Measurements from ENCODE around the gene SNAPC3.

SNAPC3 gene

GRCh38 chr9:15485836-15486666 lies 63.4 kb downstream of the SNAPC3 start:
- no peak for DNase-seq (ENCODE audit: extremely low spot score)
- no peak for TF ChIP-seq SUZ12 (IDR thresholded peaks at IDR 0.05)
- no peak for TF ChIP-seq FOXK2 (IDR thresholded peaks at IDR 0.05)
- TF ChIP-seq NFRKB (IDR thresholded peaks at IDR 0.05): no peak
- TF ChIP-seq TARDBP (IDR thresholded peaks at IDR 0.05): no peak
- TF ChIP-seq, protein P1, sequence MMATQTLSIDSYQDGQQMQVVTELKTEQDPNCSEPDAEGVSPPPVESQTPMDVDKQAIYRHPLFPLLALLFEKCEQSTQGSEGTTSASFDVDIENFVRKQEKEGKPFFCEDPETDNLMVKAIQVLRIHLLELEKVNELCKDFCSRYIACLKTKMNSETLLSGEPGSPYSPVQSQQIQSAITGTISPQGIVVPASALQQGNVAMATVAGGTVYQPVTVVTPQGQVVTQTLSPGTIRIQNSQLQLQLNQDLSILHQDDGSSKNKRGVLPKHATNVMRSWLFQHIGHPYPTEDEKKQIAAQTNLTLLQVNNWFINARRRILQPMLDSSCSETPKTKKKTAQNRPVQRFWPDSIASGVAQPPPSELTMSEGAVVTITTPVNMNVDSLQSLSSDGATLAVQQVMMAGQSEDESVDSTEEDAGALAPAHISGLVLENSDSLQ (IDR thresholded peaks at IDR 0.05): no peak
- TF ChIP-seq FOXM1 (IDR thresholded peaks at IDR 0.05; ENCODE audit: borderline replicate concordance): no peak
- TF ChIP-seq HDGF (IDR thresholded peaks at IDR 0.05; ENCODE audit: borderline replicate concordance): no peak
- no peak for TF ChIP-seq ARNT (IDR thresholded peaks at IDR 0.05)
- TF ChIP-seq ELF4 (IDR thresholded peaks at IDR 0.05): no peak
- TF ChIP-seq SP1 (IDR thresholded peaks at IDR 0.05): no peak
- TF ChIP-seq ZNF384 (IDR thresholded peaks at IDR 0.05): no peak
- no peak for TF ChIP-seq FOXA1 (IDR thresholded peaks at IDR 0.05)
- no peak for TF ChIP-seq BHLHE40 (IDR thresholded peaks at IDR 0.05; ENCODE audit: borderline replicate concordance)
- no peak for TF ChIP-seq LEF1 (IDR thresholded peaks at IDR 0.05; ENCODE audit: borderline replicate concordance)
- no peak for TF ChIP-seq L3MBTL2 (conservative IDR thresholded peaks at IDR 0.05)
- no peak for TF ChIP-seq CTBP1 (IDR thresholded peaks at IDR 0.05; ENCODE audit: borderline replicate concordance)
- ChIA-PET CTCF (no interaction called here), POLR2A (no interaction called here)

DNA sequence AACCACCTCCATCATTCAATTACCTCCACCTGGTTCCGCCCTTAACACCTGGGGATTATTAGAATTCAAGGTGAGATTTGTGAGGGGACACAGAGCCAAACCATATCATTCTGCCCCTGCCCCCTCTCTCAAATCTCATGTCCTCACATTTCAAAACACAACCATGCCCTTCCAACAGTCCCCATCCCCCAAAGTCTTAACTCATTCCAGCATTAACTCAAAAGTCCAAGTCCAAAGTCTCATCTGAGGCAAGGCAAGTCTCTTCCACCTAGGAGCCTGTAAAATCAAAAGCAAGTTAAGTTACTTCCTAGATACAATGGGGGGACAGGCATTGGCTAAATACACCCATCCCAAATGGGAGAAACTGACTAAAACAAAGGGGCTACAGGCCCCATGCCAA lies 69.3 kb downstream of the SNAPC3 start:
- TF ChIP-seq TARDBP (IDR thresholded peaks at IDR 0.05): no peak
- no peak for TF ChIP-seq CTBP1 (IDR thresholded peaks at IDR 0.05; ENCODE audit: borderline replicate concordance)
- no peak for TF ChIP-seq ZNF384 (IDR thresholded peaks at IDR 0.05)
- TF ChIP-seq FOXM1 (IDR thresholded peaks at IDR 0.05; ENCODE audit: borderline replicate concordance): no peak
- no peak for TF ChIP-seq NFRKB (IDR thresholded peaks at IDR 0.05)
- no peak for TF ChIP-seq HDGF (IDR thresholded peaks at IDR 0.05; ENCODE audit: borderline replicate concordance)
- TF ChIP-seq FOXK2 (IDR thresholded peaks at IDR 0.05): no peak
- no peak for TF ChIP-seq LEF1 (IDR thresholded peaks at IDR 0.05; ENCODE audit: borderline replicate concordance)
- TF ChIP-seq SUZ12 (IDR thresholded peaks at IDR 0.05): no peak
- TF ChIP-seq ARNT (IDR thresholded peaks at IDR 0.05): no peak
- TF ChIP-seq BHLHE40 (IDR thresholded peaks at IDR 0.05; ENCODE audit: borderline replicate concordance): no peak
- TF ChIP-seq FOXA1 (IDR thresholded peaks at IDR 0.05): no peak
- TF ChIP-seq SP1 (IDR thresholded peaks at IDR 0.05): no peak
- no peak for TF ChIP-seq L3MBTL2 (conservative IDR thresholded peaks at IDR 0.05)
- TF ChIP-seq ELF4 (IDR thresholded peaks at IDR 0.05): no peak
- TF ChIP-seq, protein P1 (IDR thresholded peaks at IDR 0.05): no peak
- CTCF ChIA-PET: no interaction called here
- DNase-seq (ENCODE audit: extremely low spot score): no peak
- POLR2A ChIA-PET: no interaction called here

DNA sequence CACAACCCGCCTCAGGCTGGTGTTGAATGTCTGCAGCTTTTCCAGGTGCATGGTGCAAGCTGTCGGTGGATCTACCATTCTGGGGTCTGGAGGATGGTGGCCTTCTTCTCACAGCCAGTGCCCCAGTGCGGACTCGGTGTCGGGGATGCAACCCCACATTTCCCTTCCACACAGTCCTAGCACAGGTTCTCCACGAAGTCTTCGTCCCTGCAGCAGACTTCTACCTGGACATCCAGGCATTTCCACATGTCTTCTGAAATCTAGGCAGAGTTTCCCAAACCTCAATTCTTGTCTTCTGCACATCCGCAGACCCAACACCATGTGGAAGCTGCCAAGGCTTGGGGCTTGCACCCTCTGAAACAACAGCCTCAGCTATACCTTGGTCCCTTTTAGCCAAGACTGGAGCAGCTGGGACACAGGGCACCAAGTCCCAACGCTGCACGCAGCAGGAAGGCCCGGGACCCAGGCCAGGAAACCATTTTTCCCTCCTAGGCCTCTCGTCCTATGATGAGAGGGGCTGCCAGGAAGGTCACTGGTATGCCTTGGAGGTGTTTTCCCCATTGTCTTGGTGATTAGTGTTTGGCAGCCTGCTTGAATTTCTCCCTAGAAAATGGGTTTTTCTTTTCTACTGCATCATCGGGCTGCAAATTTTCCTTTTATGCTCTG lies 69.9 kb downstream of the SNAPC3 start:
- no peak for DNase-seq (ENCODE audit: extremely low spot score)
- CTCF ChIA-PET: no interaction called here
- no peak for TF ChIP-seq SP1 (IDR thresholded peaks at IDR 0.05)
- TF ChIP-seq CTBP1 (IDR thresholded peaks at IDR 0.05; ENCODE audit: borderline replicate concordance): no peak
- TF ChIP-seq FOXK2 (IDR thresholded peaks at IDR 0.05): no peak
- no peak for TF ChIP-seq BHLHE40 (IDR thresholded peaks at IDR 0.05; ENCODE audit: borderline replicate concordance)
- no peak for TF ChIP-seq SUZ12 (IDR thresholded peaks at IDR 0.05)
- TF ChIP-seq HDGF (IDR thresholded peaks at IDR 0.05; ENCODE audit: borderline replicate concordance): no peak
- POLR2A ChIA-PET: no interaction called here

- TF ChIP-seq CTBP1 (IDR thresholded peaks at IDR 0.05; ENCODE audit: borderline replicate concordance) (no peak), ELF4 (IDR thresholded peaks at IDR 0.05) (no peak), L3MBTL2 (conservative IDR thresholded peaks at IDR 0.05) (no peak), ZNF384 (IDR thresholded peaks at IDR 0.05) (no peak), LEF1 (IDR thresholded peaks at IDR 0.05; ENCODE audit: borderline replicate concordance) (no peak), HDGF (IDR thresholded peaks at IDR 0.05; ENCODE audit: borderline replicate concordance) (no peak), TARDBP (IDR thresholded peaks at IDR 0.05) (no peak), FOXA1 (IDR thresholded peaks at IDR 0.05) (no peak), SUZ12 (IDR thresholded peaks at IDR 0.05) (no peak), SP1 (IDR thresholded peaks at IDR 0.05) (no peak), NFRKB (IDR thresholded peaks at IDR 0.05) (no peak), BHLHE40 (IDR thresholded peaks at IDR 0.05; ENCODE audit: borderline replicate concordance) (no peak), FOXM1 (IDR thresholded peaks at IDR 0.05; ENCODE audit: borderline replicate concordance) (no peak), FOXK2 (IDR thresholded peaks at IDR 0.05) (no peak)
- TF ChIP-seq, protein P1 (IDR thresholded peaks at IDR 0.05): no peak
- DNase-seq (ENCODE audit: extremely low spot score): no peak
- POLR2A ChIA-PET: no interaction called here
- CTCF ChIA-PET: no interaction called here
These were observed 75.7 kb downstream of the SNAPC3 start for GRCh38 chr9:15498246-15498995.

DNA sequence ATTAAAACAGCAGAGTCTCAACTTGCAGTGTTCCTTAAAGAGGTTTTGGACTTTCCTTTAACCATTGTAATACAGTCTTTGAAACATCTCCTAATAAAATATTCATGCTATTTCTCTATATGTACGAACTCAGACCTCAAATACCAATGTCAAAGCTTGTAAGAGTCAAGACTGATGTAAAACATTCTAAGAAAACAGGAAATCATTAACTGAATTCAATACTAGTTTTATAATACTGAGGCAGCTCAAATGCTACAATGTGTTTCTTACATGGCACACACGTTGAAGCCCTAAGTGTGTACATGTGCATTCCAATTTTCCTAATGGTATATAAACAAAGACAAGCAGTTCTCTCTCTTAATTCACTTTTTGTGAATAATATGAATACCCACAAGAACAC lies 76.5 kb downstream of the SNAPC3 start:
- DNase-seq (ENCODE audit: extremely low spot score): no peak
- TF ChIP-seq BHLHE40 (IDR thresholded peaks at IDR 0.05; ENCODE audit: borderline replicate concordance) (no peak), LEF1 (IDR thresholded peaks at IDR 0.05; ENCODE audit: borderline replicate concordance) (no peak), HDGF (IDR thresholded peaks at IDR 0.05; ENCODE audit: borderline replicate concordance) (no peak), FOXA1 (IDR thresholded peaks at IDR 0.05) (no peak), TARDBP (IDR thresholded peaks at IDR 0.05) (no peak), L3MBTL2 (conservative IDR thresholded peaks at IDR 0.05) (no peak), SUZ12 (IDR thresholded peaks at IDR 0.05) (no peak)
- POLR2A ChIA-PET: no interaction called here
- CTCF ChIA-PET: no interaction called here
